HCT116 (cell line): ENCODE results near the gene NKX6-2. TPM values are rescaled to one million over a fixed set of nuclear protein-coding genes. Genes with fewer than 3 reads are reported as not detected.

Experiments
- ATAC-seq: fragments of 200-7000 bp; cut with Tn5 transposase; 2 replicates; pipeline ENCODE4 v1.9.1; 2020; ENCODE audit warnings: mild to moderate bottlenecking, moderate library complexity
- BruUV-seq: library from RNA; stranded (reverse); fragments of 400-500 nt; replicated peaks from 2 replicates; lab custom pipeline; 2021; lab: Mats Ljungman, UMichigan
- CTCF ChIA-PET: fragments of 300-600 bp; sonication (Branson Sonifier 250); formaldehyde crosslinking; loops from one replicate; lab custom pipeline; 2021; ENCODE audit warnings: antibody characterized with exemption; lab: Charles Lee
- POLR2A ChIA-PET: fragments of 300-600, 350-600 bp; sonication (Branson Sonifier 250); formaldehyde crosslinking; loops from one replicate; lab custom pipeline; 2021; ENCODE audit warnings: antibody characterized with exemption; lab: Charles Lee
- RAD21 ChIA-PET, 2 experiments: fragments of 300-600 bp; sonication (Branson Sonifier 250); formaldehyde crosslinking; loops; one replicate each; lab custom pipeline; 2023; ENCODE audit warnings: low total read pairs in 2 of 2; ENCODE audit not compliant: uncharacterized antibody in 2 of 2, unreplicated experiment in 2 of 2, low non-redundant PET in 1 of 2; lab: Charles Lee
- DNase-seq: peaks from one replicate; pipeline ENCODE4 v3.0.0-alpha.2; 2010; ENCODE audit warnings: low read depth, low spot score
- H2AFZ ChIP-seq: fragments of 200-600 bp; shearing (Covaris generic), sonication (generic); 2 replicates; pipeline ENCODE4 v1.6.1; 2017; ENCODE audit warnings: low read depth, mixed run types, mixed read lengths, antibody characterized with exemption, low read length; ENCODE audit not compliant: poor library complexity, severe bottlenecking
- H3K27ac ChIP-seq: 2 replicates; pipeline ENCODE4 v1.5.1; 2012; ENCODE audit warnings: low read depth, low read length
- H3K27me3 ChIP-seq: fragments of 200-600 bp; sonication (generic); 2 replicates; pipeline ENCODE4 v1.6.1; 2016; ENCODE audit warnings: mixed run types, low read length, mixed read lengths; ENCODE audit not compliant: insufficient read depth
- H3K36me3 ChIP-seq, 2 experiments: fragments of 200-500 bp in 1 of 2; fragments of 200-600 bp in 1 of 2; sonication (Bioruptor generic) in 1 of 2; sonication (generic) in 1 of 2; 2 replicates each; pipeline versions ENCODE4 v1.5.1 to v1.6.1; 2014 to 2016; ENCODE audit warnings: low read length in 2 of 2, inconsistent platforms in 1 of 2, mixed read lengths in 1 of 2, mixed run types in 1 of 2; ENCODE audit not compliant: insufficient read depth in 2 of 2, control insufficient read depth in 1 of 2
- H3K4me1 ChIP-seq, 2 experiments: fragments of 200-600 bp in 1 of 2; sonication (generic) in 1 of 2; 2 replicates each; pipeline versions ENCODE4 v1.5.1 to v1.6.1; 2012 to 2017; ENCODE audit warnings: low read length in 2 of 2, inconsistent platforms in 1 of 2, mild to moderate bottlenecking in 1 of 2, mixed read lengths in 1 of 2, mixed run types in 1 of 2, moderate library complexity in 1 of 2; ENCODE audit not compliant: insufficient read depth in 2 of 2, control insufficient read depth in 1 of 2
- H3K4me2 ChIP-seq: fragments of 200-600 bp; sonication (generic); 2 replicates; pipeline ENCODE4 v1.6.1; 2017; ENCODE audit warnings: mixed run types, low read length, mixed read lengths
- H3K4me3 ChIP-seq, 2 experiments: fragments of 200-600 bp in 1 of 2; sonication (generic) in 1 of 2; replicated peaks in 1 of 2; 2 replicates each; pipeline ENCODE4 v1.5.1; 2011 to 2016; ENCODE audit warnings: low read length in 2 of 2, control low read depth in 1 of 2, low read depth in 1 of 2, mild to moderate bottlenecking in 1 of 2, mixed read lengths in 1 of 2, mixed run types in 1 of 2
- H3K79me2 ChIP-seq: fragments of 200-600 bp; sonication (generic); 2 replicates; pipeline ENCODE4 v1.6.1; 2017; ENCODE audit warnings: mild to moderate bottlenecking, mixed run types, low read length, moderate library complexity, mixed read lengths; ENCODE audit not compliant: insufficient read depth
- H3K9ac ChIP-seq: fragments of 200-600 bp; sonication (generic); 2 replicates; pipeline ENCODE4 v1.6.1; 2016; ENCODE audit warnings: low read length, mixed read lengths
- H3K9me2 ChIP-seq: fragments of 200-600 bp; sonication (generic), shearing (Covaris generic); 2 replicates; pipeline ENCODE4 v1.6.1; 2017; ENCODE audit warnings: mixed run types, mild to moderate bottlenecking, moderate library complexity; ENCODE audit not compliant: insufficient read depth
- H3K9me3 ChIP-seq, 2 experiments: fragments of 200-500 bp in 1 of 2; fragments of 200-600 bp in 1 of 2; sonication (Bioruptor generic) in 1 of 2; sonication (generic) in 1 of 2; 2 replicates each; pipeline ENCODE4 v1.6.1; 2014 to 2017; ENCODE audit warnings: low read length in 2 of 2, mixed read lengths in 2 of 2, inconsistent platforms in 1 of 2, low read depth in 1 of 2, mild to moderate bottlenecking in 1 of 2, mixed run types in 1 of 2, moderate library complexity in 1 of 2; ENCODE audit not compliant: control insufficient read depth in 1 of 2, insufficient read depth in 1 of 2
- H4K20me1 ChIP-seq: fragments of 200-600 bp; sonication (generic), shearing (Covaris generic); 2 replicates; pipeline ENCODE4 v1.6.1; 2017; ENCODE audit warnings: mixed run types, mild to moderate bottlenecking, moderate library complexity; ENCODE audit not compliant: insufficient read depth
- CBX3 ChIP-seq: IDR thresholded peaks from 2 replicates; pipeline ENCODE4 v1.6.1; 2012; ENCODE audit warnings: low read depth
- CTCF ChIP-seq, 3 experiments: fragments of 200-600 bp in 1 of 3; sonication (generic) in 1 of 3; IDR thresholded peaks in 2 of 3; conservative IDR thresholded peaks in 1 of 3; 2 replicates each; pipeline ENCODE4 v1.5.1; 2012 to 2017; ENCODE audit warnings: low read depth in 2 of 3, low read length in 2 of 3, antibody characterized with exemption in 1 of 3, borderline replicate concordance in 1 of 3, control low read depth in 1 of 3, mild to moderate bottlenecking in 1 of 3, mixed read lengths in 1 of 3, mixed run types in 1 of 3, moderate library complexity in 1 of 3; ENCODE audit not compliant: insufficient read depth in 1 of 3
- EGR1 ChIP-seq: IDR thresholded peaks from 2 replicates; pipeline ENCODE4 v1.6.1; 2012; ENCODE audit warnings: low read depth
- ELF1 ChIP-seq: IDR thresholded peaks from 2 replicates; pipeline ENCODE4 v1.6.1; 2012; ENCODE audit warnings: low read depth, borderline replicate concordance
- EZH2 ChIP-seq: fragments of 200-600 bp; sonication (generic); IDR thresholded peaks from 2 replicates; pipeline ENCODE4 v1.6.1; 2017; ENCODE audit warnings: antibody characterized with exemption, mixed run types
- EZH2phosphoT487 ChIP-seq: fragments of 200-600 bp; IDR thresholded peaks from 2 replicates; pipeline ENCODE4 v1.6.1; 2018; ENCODE audit warnings: antibody characterized with exemption, borderline replicate concordance
- POLR2AphosphoS5 ChIP-seq: IDR thresholded peaks from 2 replicates; pipeline ENCODE4 v1.6.1; 2011; ENCODE audit warnings: mild to moderate bottlenecking, low read depth, low read length, moderate library complexity
- SIN3A ChIP-seq: IDR thresholded peaks from 2 replicates; pipeline ENCODE4 v1.6.1; 2012; ENCODE audit warnings: low read depth
- SP1 ChIP-seq: IDR thresholded peaks from 2 replicates; pipeline ENCODE4 v1.6.1; 2012; ENCODE audit warnings: low read depth
- TCF7L2 ChIP-seq: IDR thresholded peaks from 2 replicates; pipeline ENCODE4 v1.7.0; 2011; ENCODE audit warnings: borderline replicate concordance, inconsistent platforms; ENCODE audit not compliant: insufficient read depth, insufficient read length; ENCODE audit errors: extremely low read depth
- ZBTB33 ChIP-seq: IDR thresholded peaks from 2 replicates; pipeline ENCODE4 v1.6.1; 2011; ENCODE audit warnings: mild to moderate bottlenecking, low read length, moderate library complexity; ENCODE audit not compliant: insufficient replicate concordance; ENCODE audit errors: extremely low read depth
- intact Hi-C: fragments of 100-400 bp; cut with micrococcal nuclease; formaldehyde crosslinking; loops from 2 replicates; pipeline ENCODE4 v1.10.0; 2022
- total RNA-seq: library from RNA; stranded (reverse); gene quantifications from one replicate; pipeline ENCODE4 v1.2.1, GENCODE V29; 2021; ENCODE audit not compliant: unreplicated experiment
- TF ChIP-seq, protein P1 (sequence below): IDR thresholded peaks from 2 replicates; pipeline ENCODE4 v1.6.1; 2012; ENCODE audit warnings: low read depth
- TF ChIP-seq, protein P2 (sequence below): IDR thresholded peaks from 2 replicates; pipeline ENCODE4 v1.6.1; 2012

NKX6-2 gene
- total RNA-seq, 1 experiment from 2014 or later, result not detected

DNA sequence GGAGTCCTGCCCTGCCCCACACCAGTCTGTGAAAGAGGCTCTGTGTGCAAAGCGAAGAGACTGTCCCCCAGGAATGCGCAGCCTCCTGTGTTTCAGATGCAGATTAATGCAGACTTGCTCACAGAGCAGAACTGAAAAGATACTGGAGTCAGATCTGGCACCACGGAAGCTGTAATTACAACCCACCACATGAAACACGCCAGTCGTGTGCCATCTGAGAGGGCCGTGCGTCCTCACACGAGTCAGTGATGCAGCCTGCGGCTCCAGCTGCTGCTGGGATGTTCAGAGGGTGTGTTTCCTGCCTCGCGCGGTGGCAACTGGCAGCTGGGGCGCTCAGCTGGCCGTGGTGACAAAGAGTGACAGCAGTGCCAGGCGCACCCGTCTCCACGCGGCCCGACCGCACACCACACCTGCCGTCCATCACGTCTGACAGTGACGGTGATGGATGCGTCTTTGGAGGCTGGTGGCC, 50.0 kb downstream of the NKX6-2 start:
- ChIA-PET POLR2A (no interaction called here), RAD21 (no interaction called here), CTCF (no interaction called here)
- ATAC-seq, result no peak
- Histone ChIP-seq H3K27ac (no peak overlapping the region), H3K9ac (no peak overlapping the region), H3K27me3 (no peaks in the 10 kb centered on the region), H4K20me1 (no peaks in the 10 kb centered on the region), H3K4me2 (no peak overlapping the region), H3K9me3 (no peaks in the 10 kb centered on the region), H3K4me1 (no peaks in the 10 kb centered on the region), H3K4me3 (no peak overlapping the region), H3K79me2 (no peaks in the 10 kb centered on the region), H3K36me3 (no peaks in the 10 kb centered on the region), H2AFZ (no peak overlapping the region), H3K9me2 (no peaks in the 10 kb centered on the region)
- no peak for DNase-seq
- BruUV-seq, result no TSS peak
- TF ChIP-seq EGR1, result no peak
- no peak for TF ChIP-seq EZH2
- no peak for TF ChIP-seq CTCF (IDR thresholded peaks at IDR 0.05 in 2 of 3, conservative IDR thresholded peaks at IDR 0.05 in 1 of 3; ENCODE audit: borderline replicate concordance in 1 of 3, insufficient read depth in 1 of 3, low read depth in 2 of 3, low read length in 2 of 3)
- no peak for TF ChIP-seq ELF1
- TF ChIP-seq EZH2phosphoT487, result no peak
- TF ChIP-seq POLR2AphosphoS5, result no peak
- no peak for TF ChIP-seq ZBTB33
- no peak for TF ChIP-seq CBX3
- no peak for TF ChIP-seq SP1
- TF ChIP-seq, protein P1, sequence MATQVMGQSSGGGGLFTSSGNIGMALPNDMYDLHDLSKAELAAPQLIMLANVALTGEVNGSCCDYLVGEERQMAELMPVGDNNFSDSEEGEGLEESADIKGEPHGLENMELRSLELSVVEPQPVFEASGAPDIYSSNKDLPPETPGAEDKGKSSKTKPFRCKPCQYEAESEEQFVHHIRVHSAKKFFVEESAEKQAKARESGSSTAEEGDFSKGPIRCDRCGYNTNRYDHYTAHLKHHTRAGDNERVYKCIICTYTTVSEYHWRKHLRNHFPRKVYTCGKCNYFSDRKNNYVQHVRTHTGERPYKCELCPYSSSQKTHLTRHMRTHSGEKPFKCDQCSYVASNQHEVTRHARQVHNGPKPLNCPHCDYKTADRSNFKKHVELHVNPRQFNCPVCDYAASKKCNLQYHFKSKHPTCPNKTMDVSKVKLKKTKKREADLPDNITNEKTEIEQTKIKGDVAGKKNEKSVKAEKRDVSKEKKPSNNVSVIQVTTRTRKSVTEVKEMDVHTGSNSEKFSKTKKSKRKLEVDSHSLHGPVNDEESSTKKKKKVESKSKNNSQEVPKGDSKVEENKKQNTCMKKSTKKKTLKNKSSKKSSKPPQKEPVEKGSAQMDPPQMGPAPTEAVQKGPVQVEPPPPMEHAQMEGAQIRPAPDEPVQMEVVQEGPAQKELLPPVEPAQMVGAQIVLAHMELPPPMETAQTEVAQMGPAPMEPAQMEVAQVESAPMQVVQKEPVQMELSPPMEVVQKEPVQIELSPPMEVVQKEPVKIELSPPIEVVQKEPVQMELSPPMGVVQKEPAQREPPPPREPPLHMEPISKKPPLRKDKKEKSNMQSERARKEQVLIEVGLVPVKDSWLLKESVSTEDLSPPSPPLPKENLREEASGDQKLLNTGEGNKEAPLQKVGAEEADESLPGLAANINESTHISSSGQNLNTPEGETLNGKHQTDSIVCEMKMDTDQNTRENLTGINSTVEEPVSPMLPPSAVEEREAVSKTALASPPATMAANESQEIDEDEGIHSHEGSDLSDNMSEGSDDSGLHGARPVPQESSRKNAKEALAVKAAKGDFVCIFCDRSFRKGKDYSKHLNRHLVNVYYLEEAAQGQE, result no peak
- no peak for TF ChIP-seq TCF7L2
- TF ChIP-seq, protein P2, sequence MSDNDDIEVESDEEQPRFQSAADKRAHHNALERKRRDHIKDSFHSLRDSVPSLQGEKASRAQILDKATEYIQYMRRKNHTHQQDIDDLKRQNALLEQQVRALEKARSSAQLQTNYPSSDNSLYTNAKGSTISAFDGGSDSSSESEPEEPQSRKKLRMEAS, result no peak
- TF ChIP-seq SIN3A, result no peak
- intact Hi-C loops, result no loop called here
